ENCODE data around the gene SLC46A3.
A peak's percentile ranks its signal among the peaks of the same experiment; 100 is the strongest.

SLC46A3 gene

GRCh38 chr13:28680541-28680940 lies 38.2 kb downstream of the SLC46A3 start:
- DNase-seq (ENCODE audit: low spot score) = no peak

- DNase-seq (ENCODE audit: low spot score) = no peak
These were observed 39.1 kb downstream of the SLC46A3 start for GRCh38 chr13:28679628-28680027.

- DNase-seq (ENCODE audit: low spot score) = no peak
These were observed 40.0 kb downstream of the SLC46A3 start for GRCh38 chr13:28678809-28679208.

GRCh38 chr13:28671126-28671792 lies 47.5 kb downstream of the SLC46A3 start:
- DNase-seq (ENCODE audit: low spot score) = no peak

- no peak for DNase-seq (ENCODE audit: low spot score)
These were observed 51.8 kb downstream of the SLC46A3 start for GRCh38 chr13:28666897-28667488.

GRCh38 chr13:28659621-28659970 lies 59.2 kb downstream of the SLC46A3 start:
- peak; percentile 68 for DNase-seq (ENCODE audit: low spot score)

GRCh38 chr13:28658796-28659620 lies 59.8 kb downstream of the SLC46A3 start, which contains the start of gene POMP:
Gene POMP (plus strand): TSS chr13:28659130. CDS start chr13:28659185, 55 bp downstream.
- DNase-seq (ENCODE audit: low spot score) = peak; percentile 90

- DNase-seq (ENCODE audit: low spot score) = no peak
These were observed 60.3 kb downstream of the SLC46A3 start for GRCh38 chr13:28658539-28658795.

GRCh38 chr13:28657784-28658538 lies 60.8 kb downstream of the SLC46A3 start:
- no peak for DNase-seq (ENCODE audit: low spot score)

GRCh38 chr13:28655561-28655960 lies 63.2 kb downstream of the SLC46A3 start:
- no peak for DNase-seq (ENCODE audit: low spot score)

GRCh38 chr13:28654276-28654675 lies 64.5 kb downstream of the SLC46A3 start:
- DNase-seq (ENCODE audit: low spot score) = no peak

GRCh38 chr13:28653111-28653510 lies 65.7 kb downstream of the SLC46A3 start:
- DNase-seq (ENCODE audit: low spot score) = no peak

- no peak for DNase-seq (ENCODE audit: low spot score)
These were observed 66.9 kb downstream of the SLC46A3 start for GRCh38 chr13:28651810-28652401.

- DNase-seq (ENCODE audit: low spot score) = peak; percentile 36
These were observed 68.5 kb downstream of the SLC46A3 start for GRCh38 chr13:28650284-28650683.
